GM19455 (cell line): Measurements from ENCODE around the gene ZNF503.

ENCODE experiments used
- ATAC-seq: cut with Tn5 transposase; IDR thresholded peaks from one replicate; pipeline ENCODE4 v1.9.1; 2021; ENCODE audit not compliant: unreplicated experiment

The ZNF503 gene

DNA sequence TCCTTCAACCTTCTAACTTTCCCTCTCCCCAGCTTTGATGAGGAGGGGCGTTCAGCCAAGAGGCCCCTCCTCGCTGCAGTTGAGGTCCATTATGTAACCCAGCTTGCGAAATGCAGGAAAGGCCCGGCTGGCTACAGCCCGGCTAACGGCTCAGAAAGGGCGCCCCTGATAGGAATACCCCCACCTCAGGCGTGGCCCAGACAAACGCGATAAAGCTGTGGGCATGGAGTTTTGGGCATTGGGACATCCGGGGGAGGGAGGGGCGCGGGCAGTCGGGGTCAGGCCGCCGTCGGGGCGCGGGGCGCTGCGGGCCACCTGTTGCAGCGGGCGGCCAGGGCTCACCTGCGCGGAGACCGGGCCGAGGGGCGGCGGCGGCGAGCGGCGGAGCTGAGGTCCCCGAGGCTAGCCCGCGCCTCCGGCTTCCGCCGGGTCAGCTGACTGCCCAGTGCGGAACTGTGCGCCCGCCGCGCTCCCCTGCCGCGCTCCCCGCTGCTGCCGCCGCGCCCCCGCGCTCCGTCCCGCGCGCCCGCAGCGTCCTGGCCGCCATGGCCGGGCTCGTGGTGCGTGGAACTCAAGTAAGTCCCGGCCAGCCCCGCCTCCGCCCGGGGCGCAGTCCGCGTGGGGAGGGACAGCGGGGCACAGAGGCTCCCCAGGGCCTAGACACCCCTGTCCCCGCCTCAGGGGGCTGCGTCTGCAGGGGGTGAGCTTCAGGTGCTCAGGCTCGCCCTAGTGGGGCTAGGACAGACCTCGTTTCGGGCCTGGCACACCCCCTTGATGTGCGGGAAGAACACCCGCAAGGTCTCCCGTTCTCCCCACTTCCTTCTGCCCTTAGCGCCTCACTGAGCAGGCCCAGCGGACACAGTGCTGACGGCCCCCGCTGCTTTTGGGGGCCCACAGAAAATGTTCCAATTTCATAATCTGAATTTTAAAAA lies 29.9 kb upstream of the ZNF503 start, which contains the start of gene LRMDA:
LRMDA (plus strand) TSS at position 445 of the 932 bp plus-strand sequence.
- no peak for ATAC-seq

DNA sequence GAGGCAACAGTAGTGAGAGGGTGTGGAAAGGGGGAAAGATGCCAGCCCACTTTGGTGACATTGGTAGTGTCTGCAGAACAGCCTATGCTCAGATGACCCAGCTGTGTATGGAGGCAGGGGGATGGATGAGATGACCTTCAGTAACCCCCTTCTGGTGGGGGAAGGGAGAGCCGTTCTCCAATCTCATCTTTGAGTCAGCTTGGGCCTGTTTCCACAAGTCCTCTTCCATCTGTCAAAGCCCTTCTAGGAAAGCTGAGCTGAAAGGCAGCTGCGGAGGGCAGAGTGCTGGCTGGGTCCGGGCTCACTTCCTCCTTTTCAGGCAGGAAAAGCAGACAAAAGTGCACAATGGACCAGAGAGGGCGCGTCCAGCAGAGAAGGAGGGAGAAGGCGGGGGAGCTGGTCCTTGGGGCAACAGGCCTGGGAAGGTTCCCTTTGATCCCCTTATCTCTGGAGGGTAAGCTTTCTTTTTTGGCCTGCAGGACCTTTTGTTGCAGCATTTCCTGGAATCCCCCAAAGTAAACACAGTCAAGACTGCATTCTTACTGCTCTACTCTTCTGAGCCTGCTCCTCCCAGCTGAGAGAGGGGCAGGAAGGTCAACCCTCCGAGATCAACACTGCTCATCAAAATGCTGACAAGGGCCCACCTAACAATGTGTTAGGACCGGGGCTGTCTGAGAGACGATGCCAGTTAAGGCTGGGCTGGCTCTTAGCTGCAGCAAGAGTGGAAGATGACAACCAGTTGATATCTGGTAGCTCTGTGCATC lies 28.6 kb upstream of the ZNF503 start:
- ATAC-seq, result no peak

DNA sequence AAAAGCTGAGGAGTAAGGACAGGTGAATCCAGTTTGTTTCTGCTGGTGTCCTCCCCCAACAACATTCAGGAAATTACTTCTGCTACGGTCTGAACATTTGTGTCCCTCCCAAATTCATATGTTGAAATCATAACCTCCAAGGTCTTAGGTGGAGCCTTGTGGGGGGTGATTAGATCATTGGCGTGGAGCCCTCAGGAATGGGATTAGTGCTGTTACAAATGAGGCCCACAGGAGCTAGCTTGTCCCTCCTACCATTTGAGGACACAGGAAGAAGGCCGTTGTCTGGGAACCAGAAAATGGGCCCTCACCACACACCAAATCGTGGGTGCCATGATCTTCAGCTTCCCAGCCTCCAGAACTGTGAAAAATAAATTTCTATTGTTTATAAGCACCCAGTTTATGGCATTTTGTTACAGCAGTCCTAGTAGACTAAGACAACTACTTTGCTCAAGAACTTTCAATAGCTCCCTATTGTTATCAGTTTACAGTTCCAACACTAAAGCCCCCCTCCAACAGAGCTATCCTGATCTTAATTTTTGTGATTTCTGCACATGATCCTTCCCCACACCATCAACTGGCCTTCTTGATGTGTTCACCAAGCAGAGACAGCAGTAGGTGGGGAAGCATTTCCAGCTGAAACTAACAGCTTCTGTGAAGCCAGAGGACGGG lies 27.7 kb upstream of the ZNF503 start:
- no peak for ATAC-seq

DNA sequence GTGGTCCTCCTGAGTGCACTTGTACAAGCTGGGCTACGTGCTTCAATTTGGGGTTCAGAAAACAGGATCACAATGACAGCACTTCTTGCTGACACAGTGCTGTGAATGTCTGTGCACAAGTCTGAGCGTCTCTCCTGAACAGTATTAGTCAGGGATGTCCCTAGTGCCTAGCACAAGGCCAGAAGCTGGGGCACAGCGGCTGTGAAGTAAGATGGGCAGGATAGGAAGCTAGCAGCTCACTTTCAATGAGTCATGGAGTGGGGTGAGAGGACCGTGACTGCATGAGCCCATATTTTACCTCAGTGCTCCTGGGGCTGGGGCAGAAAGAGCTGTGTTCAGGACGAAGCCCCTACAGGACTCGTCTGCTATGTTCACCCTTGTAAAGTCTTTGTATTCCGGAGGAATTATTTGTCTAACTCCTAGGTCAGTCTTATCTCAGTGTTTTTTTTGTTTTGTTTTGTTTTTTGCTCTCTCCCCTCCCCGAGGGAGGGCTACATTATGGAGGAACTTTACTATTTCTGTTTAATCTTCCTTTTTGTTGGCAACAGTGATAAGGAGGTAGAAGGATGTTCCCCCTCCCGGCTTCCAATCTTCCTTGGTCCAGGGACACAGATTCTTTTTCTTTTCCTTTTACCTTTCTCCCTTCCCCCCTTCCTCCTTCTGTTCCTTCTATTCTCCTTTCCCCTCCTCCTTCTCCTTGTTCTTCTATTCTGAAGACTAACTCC lies 27.0 kb upstream of the ZNF503 start:
- ATAC-seq, result no peak

DNA sequence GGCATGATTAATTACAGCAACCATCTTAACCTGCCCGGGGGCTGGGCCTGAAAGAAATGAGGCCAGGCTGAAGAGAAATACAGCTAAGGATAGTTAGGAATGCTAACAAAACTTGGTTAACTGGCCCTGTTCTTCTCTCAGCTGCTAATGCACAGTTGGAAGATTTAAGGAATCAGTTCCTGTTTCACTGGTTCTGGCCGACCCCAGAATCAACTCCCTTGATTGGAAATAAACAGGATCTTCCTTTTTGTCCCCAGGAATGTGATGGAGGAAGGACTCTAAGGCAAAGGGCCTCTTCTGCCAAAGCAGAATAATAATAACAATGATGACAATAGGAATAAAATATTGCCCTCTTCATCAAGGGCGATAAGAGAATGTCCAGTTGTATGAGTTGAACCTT lies 26.4 kb upstream of the ZNF503 start:
- no peak for ATAC-seq

DNA sequence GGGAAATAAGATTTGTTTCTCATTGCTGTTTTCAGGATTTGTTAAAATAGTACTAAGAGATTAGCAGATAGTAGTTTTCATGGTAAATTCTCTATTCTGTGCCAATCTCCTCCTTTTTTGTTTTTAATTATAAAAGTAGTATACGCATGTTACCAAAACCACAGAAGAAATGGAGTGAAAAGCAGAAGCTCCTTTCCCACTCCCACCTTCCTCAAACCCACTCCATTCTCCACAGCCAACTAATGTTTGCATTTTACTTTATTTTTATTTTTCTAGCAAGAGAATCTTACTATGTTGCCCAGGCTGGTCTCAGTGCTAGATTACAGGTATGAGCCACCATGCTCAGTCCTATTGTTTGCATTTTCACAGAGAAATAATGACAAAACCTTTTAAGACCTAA lies 25.3 kb upstream of the ZNF503 start:
- ATAC-seq, result no peak

DNA sequence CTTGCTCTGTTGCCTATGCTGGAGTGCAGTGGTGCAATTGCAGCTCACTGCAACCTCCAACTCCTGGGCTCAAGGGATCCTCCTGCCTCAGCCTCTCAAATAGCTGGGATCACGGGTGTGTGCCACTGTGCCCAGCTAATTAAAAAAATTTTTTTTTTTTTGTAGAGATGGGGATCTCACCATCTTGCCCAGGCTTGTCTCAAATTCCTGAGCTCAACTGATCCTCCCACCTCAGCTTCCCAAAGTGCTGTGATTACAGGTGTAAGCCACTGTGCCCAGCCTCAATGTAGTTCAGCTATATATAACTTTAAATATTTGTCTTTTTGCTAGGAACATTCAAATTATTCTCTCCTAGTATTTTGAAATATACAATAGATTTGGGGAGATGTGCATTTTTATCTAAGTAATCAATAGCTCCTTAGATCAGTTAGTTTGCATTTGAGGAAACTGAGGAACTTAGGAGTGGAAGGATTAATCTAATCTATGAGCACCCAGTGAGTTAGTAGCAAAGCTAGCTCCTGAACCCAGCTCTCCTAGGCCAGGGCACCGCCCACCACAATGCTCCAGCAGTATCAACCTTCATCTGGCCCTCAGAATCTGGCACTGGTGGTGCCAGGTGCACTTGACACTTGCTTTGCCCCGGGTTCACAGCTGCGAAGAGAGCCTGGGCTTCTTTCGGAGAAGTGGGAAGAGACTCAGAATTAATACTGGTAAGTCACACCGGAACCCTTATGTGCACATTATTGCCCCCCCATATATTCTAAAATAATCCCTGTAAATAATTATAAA lies 23.9 kb upstream of the ZNF503 start:
- ATAC-seq, result no peak

DNA sequence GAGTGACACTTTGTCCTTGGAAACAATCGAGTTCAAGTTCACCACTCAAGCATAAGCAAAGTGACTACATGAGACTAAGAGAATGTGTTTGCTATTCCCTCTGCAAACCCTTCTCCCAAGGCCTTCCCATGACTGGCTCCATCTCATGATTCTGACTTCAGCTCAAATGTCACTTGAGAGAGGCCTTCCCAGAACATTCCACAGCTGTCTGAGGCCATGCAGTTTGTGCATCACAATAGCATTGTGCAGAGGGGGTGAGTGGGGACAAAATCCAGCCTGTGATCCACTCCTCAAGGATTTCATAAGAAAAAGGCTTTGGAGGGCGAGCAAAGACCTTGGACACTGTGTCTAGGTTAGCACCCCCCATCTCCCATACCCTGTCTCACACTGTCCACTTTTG lies 23.0 kb upstream of the ZNF503 start:
- ATAC-seq, result no peak

DNA sequence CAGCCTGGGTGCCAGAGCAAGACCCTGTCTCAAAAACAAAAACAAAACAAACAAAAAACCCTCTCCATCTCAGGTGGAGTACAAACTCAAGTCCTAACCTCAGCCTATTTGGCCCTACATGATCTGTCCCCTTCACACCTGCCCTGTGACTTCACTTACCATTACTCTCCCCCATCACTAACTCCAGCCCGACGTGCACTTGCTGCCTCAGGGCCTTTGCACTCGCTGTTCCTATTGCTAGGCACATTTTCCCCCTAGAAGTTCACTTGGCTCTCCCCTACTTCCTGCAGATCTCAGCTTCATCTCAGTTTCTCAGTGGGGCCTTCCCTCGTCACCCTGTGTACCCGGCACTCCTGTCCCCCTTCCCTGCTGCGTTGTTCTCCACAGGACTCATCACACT lies 21.3 kb upstream of the ZNF503 start:
- no peak for ATAC-seq

DNA sequence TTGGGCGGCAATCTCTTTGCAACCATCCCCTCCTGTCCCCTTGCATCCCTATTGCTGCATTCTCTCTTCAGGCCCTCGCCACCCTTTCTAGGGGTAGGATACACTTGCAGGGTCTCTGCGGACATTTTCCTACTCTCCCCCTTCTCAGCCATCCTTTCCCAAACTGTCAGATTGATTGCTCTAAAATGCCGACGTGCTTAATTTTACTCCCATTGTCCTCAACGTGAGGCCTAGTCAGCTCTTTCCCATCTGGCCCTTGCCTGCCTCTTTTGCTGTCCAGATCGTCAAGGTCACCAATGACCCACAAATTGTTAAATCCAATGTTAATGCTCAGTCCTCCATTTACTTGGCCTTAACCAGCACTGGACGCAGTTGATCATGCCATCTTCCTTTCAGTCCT lies 17.1 kb upstream of the ZNF503 start:
- ATAC-seq, result no peak

DNA sequence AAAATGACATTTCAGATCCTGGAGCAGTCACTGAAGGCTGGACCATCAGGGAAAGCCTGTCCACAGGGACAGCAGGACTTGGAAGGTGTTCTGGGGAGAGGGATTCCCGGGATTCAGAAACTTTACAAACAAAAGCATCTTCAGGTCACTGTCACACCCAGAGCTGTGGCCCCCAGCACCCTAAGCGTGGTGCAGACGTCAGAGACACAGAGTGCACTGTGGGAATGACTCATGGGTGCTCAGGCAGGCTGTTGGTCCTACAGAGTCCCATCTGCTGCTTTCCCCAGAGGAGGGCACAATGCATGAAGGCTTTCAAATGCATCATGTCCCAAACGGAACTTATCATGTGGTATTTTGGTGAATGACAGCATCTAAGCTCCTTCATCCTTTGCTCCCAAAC lies 16.7 kb upstream of the ZNF503 start:
- no peak for ATAC-seq

DNA sequence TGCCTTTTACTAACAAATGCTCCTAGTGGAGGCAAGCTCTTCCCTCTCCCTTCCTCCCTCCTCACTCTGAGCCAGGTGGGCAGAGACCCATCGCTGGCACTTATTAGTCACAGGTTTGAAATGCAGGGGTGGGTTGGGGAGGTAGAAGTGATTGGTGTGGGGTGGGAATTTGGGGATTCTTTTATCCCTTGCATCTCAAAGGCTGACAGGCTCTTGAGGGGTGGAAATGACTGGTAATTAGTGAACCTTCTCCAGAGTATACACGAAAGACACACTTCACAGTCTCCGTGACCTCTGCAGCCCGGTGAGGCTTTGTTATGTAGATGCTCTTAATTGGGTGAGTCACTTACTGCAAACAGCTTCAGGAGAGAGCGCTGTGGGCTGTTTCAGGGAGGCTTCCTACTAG lies 16.0 kb upstream of the ZNF503 start:
- ATAC-seq, result no peak

DNA sequence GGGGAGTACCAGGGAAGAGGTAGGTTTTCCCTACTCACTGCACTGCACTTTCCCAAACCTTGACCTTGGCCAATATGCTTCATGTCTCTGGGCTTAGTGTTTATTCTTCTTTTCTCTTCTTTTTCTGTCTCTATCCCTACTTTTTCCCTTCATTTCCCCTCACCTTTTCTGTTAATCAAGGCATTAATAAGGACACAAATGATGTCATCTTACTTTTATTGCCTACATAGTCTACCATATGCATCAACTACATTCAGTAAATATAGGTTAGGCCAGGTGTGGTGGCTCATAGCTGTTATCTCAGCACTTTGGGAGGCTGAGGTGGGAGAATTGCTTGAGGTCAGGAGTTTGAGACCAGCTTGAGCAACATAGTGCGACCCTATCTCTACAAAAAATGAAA lies 13.0 kb upstream of the ZNF503 start:
- ATAC-seq, result no peak

DNA sequence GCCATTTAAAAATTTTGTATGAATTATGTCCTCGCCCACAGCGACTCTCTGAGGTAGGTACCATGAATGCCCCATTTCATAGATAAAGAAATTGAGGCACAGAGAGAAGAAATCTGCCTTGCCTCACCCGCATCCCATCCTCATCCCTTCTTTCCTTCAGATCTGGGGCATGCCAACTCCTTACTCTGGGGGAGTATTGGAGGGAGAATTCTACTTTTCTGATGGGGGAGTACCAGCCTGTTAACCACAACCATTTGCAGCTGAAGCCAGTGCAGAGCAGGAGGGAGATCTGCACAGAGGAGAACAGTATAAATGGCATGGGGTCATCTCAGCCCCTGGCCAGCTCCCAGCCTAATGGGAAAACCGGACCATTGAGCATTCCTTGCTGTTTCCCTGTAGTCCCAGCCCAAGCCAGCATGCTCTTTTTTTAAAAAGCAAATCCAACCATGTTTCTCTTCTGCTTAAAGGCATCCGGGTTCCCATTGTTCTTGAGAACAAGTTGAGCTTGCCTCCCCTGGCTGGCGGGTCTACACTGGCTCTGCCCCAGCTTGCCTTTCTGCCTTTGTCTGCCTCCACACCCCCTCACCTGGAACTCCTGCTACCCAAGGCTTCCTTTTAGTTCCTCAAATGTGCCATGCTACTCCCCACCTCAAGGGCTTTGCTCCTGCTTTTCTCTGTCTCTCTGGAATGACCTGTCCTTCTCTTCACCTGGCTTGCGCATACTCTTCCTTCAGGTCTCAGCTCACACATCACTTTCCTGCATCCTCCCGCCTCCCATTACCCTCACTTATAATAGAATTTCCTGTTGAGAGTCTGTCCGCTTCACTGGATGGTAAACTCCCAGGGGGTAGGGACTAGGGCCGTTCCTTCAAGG lies 8.8 kb upstream of the ZNF503 start:
- no peak for ATAC-seq

DNA sequence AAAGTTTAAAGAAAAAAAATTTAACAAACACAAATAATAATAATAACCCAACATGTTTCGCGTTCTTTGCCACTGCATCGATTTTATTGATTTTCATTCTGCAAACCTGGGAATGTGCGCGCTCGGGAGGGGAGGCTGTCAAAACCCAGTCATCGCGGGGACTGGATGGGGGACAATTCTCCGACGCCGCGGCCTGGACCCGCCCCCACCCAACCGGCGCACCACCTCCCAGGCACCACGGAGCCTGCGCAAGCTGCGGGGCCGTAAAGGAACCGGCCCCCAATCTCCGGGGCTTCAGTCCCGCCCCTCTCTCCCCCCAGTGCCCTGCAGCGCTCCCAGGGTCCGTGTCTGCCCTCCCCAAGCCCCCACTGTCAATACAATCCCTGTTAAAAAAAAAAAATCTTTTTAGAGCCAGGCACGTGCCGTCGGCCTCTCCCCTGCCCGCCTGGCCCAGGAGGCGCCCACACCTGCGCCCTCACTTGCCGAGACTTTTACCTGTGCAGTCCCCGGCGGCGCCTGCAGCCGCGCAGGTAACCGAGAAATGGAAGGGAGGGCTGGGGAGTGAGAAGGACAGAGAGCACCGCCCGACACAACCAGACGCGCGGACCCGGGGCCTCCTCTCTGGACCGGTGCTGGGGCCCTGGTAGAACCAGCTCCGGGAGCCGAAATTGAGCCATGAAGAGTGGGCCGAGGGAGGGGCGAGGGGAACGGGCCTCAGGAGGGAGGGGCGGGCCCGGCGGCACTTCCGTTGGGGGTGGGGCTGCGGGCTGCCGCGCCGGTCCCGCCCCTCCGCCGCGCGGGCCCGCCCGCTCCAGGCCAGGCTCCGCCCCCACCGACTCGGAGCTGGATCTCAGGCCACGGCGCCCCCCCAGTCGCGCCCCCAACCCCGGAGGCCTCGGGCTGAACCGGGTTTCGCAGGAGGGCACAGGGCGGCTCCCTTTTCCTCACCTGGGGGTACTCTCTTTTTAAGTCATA lies 7.6 kb upstream of the ZNF503 start:
- no peak for ATAC-seq

DNA sequence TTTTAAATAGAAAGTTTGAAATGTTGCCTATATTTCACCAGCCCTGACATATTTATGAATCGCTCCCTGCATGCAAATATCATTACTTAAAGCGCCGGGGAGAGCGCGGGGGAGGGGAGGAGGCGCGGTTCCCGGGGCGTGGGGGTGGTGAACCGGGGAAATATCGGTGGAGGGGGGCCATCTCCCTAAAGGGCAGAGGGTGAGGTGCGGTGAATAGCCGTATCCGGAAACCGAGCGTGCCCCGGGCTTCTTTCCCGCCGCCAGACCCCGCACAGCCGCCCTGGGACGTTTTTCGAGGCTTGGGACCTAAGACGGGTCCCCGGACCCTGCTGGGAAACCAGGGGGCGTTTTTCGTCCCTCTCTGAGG lies 6.9 kb upstream of the ZNF503 start:
- no peak for ATAC-seq

DNA sequence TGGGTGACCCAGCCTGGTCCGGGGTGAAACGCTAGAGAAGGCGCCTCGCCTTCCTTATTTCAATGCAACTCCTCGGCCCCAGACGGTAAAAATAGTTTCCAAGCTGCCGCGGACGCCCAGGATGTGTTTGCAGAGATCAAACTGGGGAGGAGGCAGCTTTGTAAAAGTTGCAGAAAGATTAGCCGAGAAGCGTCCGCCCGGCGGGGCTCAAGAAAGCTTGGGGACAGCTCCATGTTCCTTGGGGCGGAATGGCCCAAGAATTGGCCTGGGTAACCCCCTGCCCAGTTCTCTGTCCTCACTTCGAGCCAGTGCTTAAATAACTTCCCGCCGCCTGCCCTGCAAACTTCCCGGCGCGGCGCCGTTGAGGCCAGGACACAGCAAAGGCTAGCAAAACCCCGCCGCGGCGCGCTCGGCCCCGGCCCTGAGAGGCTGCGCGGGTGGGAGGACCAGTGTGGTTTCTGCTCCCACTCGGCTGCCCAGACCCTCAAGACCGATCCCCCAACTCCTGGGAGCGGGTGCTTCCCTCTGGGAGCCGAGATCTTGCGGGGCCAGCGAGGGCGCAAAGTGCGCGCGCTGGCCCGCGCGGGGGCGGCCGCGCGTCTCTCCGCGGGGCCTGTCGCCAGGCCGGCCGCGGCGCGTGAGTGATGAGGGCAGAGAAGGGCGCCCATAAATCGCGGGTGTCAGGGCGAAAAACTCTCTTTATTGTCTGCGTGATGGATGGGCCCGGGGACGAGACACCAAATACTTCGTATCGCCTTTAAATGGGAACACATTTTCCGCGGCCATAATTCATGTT lies 6.3 kb upstream of the ZNF503 start:
- no peak for ATAC-seq
